NOMO-1 (cell line): Measurements from ENCODE around the gene PCDH15.

Experiments used
- DNase-seq, 2 experiments: peaks; one replicate each; lab custom pipeline; 2025; ENCODE audit not compliant: unreplicated experiment in 2 of 2; lab: John Stamatoyannopoulos, UW

PCDH15 gene

DNA sequence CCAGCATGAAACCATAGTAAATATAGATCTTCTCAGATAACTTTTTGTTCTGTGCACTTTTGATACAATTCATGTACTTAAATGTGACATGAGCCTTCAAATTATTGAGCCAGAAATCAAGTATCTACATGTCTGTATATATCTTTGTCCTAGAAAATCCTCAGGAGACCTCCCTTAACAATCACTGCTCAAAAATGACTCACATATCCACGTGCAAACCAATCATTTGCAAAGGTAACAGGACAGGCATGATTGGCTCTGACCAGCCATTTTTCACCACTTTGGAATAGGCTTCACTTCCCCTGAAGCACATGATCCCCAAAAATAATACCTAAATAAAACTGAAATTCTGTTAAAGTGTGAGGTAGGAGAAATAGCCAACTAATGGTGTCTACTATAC lies 902.5 kb downstream of the PCDH15 start:
- DNase-seq: no peak

DNA sequence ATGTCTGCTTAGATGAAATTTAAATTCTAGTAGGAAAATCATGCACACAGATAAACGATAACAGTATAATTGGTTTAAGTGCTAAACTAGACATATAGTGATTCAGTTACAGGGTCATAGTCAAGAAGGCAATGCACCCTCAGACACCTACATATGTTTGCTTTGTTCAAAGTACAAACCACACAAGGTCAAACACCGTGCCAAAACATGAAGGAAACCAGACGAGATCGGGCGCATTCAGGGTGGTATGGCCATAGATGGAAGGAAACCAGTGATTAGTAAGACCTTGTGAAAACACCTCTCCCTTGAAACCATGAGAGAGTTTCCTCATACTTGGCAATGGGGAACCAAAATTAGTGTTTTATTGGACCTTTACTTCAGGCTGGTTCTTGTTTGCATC lies 906.9 kb downstream of the PCDH15 start:
- no peak for DNase-seq

DNA sequence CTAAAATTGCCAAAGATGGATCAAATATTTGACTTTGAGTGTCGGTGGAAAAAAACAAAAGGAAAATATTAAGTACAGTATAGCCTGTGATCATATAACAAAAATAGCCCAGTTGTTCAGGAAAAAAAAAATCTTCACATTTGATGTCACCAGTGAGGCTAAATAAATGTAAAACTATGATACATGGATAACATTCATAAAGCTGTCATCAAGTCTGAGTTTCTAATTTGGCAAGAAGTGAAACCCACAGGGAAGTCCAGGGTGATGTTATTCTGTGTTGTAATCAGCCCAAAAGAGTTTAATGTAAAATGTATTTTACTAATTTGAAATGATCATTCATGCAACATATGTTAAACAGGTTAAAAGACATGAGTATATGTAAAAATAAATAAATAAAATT lies 908.0 kb downstream of the PCDH15 start:
- no peak for DNase-seq

DNA sequence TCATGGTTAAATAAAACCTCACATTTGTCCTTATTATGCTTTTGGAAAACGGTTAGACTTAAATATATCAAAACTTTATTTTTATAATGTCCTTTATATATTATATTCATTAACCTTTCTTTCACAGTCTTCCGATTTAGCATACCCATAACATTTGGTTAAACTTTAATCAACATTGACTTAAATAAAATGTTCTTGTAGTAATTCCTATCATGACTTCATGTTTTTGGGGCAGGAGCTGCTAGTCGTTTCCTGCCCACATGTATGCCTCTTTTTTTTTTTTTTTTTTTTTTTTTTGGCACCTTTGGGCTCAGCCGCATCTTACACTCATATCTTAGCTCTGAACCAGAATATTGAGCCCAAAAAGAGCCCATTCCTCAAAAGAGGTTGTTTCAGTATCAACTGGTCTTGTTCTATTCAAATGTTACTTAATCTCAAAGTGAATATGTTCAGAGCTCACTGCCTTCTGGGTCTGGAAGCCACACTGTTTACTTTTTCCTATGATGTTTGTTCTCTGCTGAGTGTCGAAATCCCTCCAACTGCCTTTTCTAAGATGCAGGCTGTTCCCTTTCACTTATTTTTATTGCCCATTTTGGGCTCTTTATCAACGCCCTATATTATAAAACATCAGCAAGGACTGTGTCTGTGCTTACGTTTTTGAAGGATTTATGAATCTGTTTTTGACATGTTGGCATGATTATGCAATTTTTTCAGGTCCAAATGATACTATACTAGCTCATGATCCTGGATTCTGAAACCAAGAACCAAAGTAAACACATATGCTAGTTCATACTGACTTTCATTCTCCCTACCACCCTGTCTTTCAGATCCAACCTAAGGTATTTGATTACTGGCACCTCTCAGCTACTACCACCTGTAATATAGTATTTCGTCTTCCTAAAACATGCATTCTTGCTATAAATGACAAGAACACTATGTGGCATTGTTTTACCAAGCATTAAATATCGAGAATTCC lies 914.4 kb downstream of the PCDH15 start:
- DNase-seq: no peak

DNA sequence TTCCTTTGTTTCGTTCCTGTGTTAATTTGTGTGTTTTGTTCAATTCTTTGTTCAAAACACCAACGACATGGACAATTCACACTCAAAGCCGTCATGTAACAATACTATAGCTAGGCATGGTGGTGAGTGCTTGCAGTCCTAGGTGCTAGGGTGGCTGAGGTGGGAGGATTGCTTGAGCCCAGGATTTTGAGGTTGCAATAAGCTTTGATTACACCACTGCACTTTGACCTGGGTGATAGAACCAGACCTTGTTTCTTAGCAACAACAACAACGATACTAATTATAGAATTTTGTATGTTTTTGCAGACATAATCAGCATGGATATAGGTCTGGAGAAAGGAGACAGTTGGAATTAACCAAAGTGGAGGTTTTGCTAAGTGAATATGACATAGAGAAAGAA lies 936.2 kb downstream of the PCDH15 start:
- DNase-seq: no peak

DNA sequence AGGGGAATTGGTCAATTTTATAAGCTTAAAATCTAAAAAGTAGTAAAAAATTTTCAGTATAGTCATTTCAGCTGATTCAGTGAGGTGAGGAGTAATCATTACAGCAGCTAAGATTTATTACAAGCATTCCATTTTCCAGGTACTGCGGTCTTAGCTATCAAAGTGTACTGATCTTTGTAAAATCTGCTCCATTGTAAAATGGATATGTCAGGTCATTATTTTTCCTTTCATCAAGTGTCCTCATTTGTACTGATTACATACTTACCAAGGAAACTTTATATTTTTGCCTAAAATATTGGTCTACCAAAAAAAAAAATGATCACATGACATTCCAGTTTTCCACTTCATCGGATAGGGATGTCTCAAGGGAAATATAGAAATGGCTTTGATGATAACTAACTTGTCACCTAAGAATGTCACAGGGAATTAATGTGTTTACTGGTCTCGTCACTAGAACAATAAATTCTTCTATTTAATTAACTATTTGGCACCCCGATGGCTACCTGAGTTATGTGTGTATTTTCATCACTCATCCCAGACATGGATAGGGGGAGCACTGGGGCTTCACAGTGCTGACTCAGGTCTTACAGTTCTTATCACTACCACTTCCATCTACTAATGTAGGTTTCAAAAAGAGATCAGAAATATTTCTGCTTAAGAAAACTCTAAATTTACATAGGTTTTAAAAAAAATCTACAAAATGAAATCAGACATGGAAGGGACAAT lies 948.4 kb downstream of the PCDH15 start:
- no peak for DNase-seq

DNA sequence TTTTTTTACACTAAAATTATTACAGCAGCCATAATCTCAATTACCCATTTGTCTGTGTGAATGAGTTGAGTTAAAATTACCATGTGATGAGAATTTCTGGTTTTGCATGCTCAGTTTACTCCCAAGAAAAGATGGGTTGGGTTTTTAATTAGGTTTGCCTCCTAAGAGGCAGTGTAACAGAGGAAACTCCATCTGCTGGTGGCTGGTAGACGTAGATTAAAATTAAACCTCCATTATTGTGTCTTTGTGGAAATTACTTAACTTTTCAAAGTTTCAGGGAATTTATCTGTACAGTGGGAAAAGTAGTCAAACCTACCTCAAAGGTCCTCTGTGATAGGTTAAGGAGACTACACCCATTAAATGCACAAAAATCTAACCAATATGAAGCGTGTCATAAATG lies 954.2 kb downstream of the PCDH15 start:
- DNase-seq: no peak

DNA sequence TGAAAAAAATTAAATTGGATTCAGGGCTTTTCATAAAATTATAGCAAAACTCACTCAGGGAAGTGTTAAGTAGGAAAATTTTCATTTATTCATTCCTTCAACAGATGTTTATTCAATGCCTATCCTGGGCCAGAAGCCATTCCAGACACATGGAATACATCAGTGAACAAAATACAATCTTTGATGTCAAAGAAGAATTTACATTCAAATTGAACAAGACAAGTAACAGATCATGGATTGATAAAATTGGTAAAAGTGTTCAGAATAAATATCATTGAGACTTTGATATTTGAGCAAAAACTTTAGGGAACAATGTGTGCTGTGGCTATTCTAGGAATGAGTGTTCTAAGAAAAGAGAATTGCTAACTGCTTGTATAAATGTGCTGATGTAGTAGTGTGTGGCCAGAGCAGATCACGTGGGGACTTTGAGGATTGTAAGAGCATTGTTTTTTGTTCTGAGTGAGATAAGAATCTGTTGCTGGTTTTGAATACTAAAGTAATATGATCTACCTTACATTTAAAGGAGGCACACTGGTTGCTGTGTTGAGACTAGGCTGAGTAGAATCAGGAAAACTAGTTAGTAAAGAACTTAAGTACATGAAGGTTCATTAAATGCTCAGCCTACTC lies 957.2 kb downstream of the PCDH15 start:
- no peak for DNase-seq

DNA sequence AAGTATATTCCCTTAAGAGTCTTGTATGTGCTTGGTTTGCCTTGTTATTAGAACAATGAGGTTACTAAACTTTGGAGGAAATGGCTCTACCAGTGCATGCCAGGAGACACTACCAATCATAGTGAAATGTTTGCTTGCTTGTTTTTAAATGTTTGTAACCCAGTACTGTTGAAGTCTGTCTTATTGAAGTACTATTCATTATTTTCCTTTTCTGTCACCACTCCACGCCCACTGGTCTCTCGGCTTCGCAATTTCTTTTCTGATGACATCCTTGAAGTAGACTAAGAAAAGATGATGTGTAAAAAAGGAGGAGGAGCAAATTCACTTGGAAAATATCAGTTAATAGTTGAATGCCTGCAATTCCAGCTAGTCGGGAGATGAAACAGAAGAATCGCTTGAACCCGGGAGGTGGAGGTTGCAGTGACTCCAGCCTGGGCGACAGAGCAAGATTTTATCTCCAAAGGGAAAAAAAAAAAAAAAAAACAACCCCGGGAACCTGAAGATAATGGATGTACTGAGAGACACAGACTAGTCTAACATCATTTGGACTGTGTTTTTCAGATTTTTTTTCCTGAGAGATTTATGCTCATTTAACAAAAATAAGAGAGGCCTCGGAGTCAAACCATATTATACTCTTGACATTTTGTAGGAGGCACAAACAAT lies 959.4 kb downstream of the PCDH15 start:
- no peak for DNase-seq

DNA sequence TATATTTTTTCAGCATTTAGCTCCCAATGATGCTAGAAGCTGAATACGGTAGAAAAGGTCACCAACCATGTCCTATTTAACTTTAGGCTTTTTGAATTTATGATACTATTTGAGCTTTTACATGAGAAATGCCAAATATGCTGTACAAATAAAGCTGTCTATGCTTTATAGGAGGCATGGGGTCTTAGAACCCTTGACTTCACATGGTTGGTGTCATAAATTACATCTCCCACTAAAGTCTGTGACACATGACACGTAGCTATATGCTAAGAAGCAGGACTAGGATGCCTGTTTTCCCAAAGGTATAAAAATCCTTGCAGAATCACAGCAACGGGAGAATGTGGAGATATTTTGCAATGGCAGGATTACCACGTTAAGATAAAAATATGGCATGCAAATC lies 960.4 kb downstream of the PCDH15 start:
- DNase-seq: no peak

DNA sequence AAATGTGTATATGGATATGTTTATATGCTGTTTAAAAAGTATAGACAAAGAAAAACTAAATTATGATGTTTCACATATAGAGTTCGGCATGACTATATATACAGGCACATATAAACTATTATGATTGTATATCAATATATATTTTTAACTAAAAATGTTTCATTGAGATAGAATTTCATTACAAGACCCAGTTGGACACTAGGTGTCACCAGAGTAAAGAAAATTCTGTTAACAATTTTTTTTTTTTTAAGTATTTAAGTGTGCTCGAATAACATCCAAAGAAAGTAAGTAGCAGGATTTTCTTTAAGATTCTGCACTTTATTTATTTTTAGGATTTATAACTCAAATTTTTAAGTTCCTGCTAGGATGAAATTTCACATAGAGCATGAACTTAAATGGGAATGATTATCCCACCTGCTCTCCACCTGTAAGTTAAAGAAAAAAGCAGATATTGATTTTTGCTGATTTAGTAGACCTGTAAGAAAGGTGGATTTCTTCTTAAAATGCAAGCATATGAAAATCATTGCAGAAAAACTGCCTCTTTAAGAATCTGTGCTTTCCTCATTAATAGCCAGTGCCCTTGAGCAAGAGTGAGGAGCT lies 961.5 kb downstream of the PCDH15 start:
- peak; percentile 5 for DNase-seq

DNA sequence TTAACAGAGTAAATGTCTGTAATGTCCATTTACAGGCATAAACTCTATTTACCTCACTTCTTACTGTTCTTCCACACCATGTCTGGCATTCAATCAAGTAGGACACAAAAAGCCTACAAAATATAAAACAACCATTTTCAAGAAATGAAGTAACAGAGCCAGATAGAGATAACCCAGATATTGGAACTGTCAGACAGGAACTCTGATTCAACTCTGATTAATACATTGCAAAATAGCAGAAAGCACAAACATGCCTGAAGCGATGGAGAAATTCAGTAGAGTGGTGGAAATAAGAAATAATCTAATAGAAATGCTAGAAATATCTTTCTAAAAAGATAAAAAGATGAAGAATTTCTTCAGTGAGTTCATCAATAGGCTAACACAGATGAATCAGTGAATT lies 964.4 kb downstream of the PCDH15 start:
- DNase-seq: no peak

DNA sequence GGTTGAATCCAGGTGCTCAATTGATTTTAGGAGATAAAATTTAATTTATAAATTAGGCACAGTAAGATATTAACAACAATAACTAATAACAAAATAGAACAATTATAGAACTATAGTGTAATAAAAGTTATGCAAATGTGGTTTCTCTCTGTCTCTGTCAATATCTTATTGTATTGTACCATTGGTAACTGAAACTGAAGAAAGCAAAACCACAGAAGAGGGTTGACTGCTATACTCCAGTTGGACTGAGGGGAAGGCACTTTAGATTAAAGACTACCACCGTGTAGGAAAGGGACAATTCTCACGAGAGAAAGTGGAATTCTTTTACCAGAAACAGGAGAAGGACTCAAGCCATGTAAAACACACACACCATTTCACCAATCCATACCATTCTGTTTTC lies 967.1 kb downstream of the PCDH15 start:
- DNase-seq: no peak

DNA sequence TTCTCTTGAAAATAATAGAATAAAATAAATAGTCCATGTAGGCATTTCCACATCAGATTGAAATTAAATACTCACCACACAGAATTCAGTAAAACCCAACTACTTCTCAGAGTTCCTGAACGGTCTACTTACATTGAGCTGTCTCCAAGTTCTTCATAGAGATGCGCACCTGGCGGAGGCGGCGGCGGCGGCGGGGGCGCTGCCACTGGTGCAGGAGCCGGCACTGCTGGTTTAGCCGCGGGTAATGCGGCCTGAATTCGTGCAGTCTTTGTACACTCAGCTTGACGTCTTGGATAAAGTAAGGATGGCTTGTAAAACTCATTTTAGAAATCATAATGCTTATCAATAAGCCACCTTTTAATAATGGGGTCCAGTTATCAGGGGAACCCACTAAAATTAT lies 973.8 kb downstream of the PCDH15 start:
- DNase-seq: no peak

DNA sequence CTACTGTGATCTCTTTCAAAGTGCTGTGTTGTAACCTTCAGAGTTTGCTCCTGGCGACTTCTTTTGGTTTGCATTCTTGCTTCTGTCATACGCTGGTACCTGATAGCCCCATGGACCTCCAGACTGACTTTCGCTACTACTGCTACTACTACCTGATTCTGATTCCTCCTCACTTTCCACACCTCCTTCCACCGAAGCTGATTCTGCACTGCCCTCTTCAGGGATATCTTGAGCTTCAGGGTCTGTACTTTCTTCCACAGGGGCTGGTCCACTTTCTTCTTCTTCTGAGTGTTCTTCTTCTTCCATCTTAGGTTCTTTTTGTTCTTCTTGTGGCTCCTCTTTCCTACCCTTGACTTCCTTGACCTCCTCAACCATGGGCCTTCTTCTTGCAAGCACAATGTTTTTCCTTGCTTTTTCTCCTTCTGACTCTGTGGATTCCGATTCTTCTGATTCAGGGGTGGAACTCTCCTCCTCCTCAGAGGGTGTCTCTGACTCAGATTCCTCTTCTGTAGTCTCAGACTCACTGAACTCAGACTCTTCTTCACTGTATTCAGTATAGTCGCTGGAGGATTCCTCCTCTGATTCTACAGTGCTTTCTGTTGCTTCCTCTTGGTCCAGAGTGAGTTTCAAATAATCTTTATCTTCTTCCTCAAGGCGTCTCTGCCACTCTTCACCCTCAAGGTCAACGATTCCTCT lies 992.2 kb downstream of the PCDH15 start:
- no peak for DNase-seq

DNA sequence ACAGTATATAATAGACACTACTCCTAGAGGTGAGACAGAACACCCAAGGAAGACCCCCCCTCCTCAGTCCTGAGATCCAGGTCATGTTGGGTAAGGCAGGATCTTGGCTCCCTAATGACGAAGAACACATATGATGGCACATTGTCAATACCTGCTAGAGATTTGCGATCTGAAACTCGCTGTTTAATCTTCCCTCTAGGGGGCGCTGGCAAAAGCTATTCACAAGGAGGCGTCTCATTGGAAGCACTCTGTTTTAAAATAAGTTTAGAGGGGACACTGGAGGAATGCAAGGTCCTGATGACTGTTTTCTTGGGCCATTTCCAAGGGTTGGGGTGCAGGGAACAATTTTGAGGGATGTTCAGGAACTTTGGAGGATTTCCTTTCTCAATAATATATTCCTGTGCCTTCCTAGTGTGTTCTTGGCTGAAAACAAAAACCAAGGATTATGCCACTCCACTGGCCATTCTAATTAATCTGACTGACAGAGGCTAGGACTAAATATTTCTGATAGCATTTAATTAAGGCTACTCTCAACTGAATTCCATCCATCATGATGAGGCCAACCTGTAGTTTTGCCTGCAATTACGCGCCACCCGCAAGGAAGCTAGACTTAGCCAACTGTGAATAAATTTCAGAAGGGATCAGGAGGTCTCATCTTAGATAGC lies 1014.7 kb downstream of the PCDH15 start:
- no peak for DNase-seq

DNA sequence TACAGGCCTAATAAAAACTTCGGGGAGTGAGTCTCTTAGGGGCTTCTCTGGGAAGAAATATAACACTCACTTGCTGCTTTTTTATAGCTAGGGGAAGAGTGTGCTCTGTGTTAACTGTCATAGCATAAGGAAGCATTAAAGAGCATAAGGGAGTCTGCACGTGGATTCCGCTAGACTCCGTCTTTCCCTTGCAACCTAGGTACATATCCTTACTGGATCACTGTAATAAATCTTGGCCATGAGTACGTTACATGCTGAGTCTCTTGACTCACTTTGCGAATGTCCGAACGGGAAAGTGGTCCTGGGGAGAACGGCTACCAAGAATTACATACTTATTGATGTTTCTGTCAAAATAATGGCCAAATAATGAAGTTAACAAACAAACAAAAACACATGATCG lies 1029.3 kb downstream of the PCDH15 start:
- DNase-seq: no peak

DNA sequence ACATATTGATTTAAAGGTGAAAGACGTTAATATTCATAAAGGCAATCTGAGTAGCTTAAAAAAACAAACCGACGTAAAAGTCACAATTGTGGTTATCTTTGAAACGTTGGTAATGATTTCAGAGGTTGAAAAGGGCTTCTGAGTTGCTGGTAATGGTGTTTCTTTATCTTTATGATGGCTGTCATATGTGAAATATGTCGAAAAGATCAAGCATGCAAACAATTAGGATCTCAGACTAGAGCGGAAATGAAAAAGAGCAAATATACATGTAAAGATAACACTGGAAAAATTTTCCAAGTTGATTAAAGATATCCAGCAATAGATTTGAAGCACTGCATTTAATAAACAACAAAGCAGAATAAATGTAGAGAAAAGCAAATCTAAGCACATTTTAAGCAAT lies 1030.1 kb downstream of the PCDH15 start:
- no peak for DNase-seq

DNA sequence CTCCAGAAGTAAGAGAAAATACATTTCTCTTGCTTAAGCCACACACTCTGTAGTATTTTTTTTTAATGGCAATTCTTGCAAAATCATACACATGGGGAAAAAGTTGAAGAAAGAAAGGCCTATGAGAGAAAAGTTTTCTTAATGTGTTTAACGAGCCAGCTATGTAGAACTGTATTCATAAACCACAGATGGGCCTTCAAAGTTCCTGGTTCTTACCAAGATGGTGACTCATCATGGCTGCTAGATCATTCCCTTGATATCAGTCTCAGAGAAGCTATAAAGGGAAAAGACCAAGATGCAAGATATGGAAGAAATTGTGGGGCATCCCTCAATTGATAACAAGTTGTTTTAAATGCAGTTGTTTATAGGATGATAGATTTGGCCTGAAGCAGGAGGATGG lies 1035.7 kb downstream of the PCDH15 start:
- DNase-seq: no peak
